GM23338 (cell line): ENCODE data around the gene AP3D1. TPM values are rescaled to one million over a fixed set of nuclear protein-coding genes. Genes with fewer than 3 reads are reported as not detected.

ENCODE experiments used
- ATAC-seq: fragments of 200-7000 bp; cut with Tn5 transposase; 3 replicates; pipeline ENCODE4 v1.9.1; 2020
- DNase-seq: peaks from one replicate; pipeline ENCODE4 v3.0.0-alpha.2; 2015; ENCODE audit warnings: low spot score
- H2AFZ ChIP-seq: fragments of 200-600 bp; sonication (generic); 2 replicates; pipeline ENCODE4 v1.8.0; 2016; ENCODE audit warnings: antibody characterized with exemption, mild to moderate bottlenecking, moderate library complexity
- H3F3A ChIP-seq: fragments of 200-600 bp; sonication (generic); replicated peaks from 2 replicates; pipeline ENCODE4 v1.8.0; 2017; ENCODE audit warnings: antibody characterized with exemption, mixed run types, low read depth
- H3K27ac ChIP-seq: fragments of 200-600 bp; sonication (generic); 2 replicates; pipeline ENCODE4 v1.6.1; 2016; ENCODE audit warnings: low read depth
- H3K27me3 ChIP-seq: fragments of 200-600 bp; sonication (generic); 2 replicates; pipeline ENCODE4 v1.8.0; 2016; ENCODE audit warnings: mild to moderate bottlenecking, mixed run types, moderate library complexity; ENCODE audit not compliant: insufficient read depth
- H3K36me3 ChIP-seq: fragments of 200-600 bp; sonication (generic); 2 replicates; pipeline ENCODE4 v1.8.0; 2016; ENCODE audit warnings: mild to moderate bottlenecking; ENCODE audit not compliant: insufficient read depth
- H3K4me1 ChIP-seq: fragments of 200-600 bp; sonication (generic); 2 replicates; pipeline ENCODE4 v1.8.0; 2016; ENCODE audit warnings: mild to moderate bottlenecking, moderate library complexity; ENCODE audit not compliant: insufficient read depth
- H3K4me2 ChIP-seq: fragments of 200-600 bp; sonication (generic); 2 replicates; pipeline ENCODE4 v1.7.1; 2017; ENCODE audit warnings: mixed run types
- H3K4me3 ChIP-seq: fragments of 200-600 bp; sonication (generic); 2 replicates; pipeline ENCODE4 v1.6.1; 2016; ENCODE audit warnings: mixed run types
- H3K79me2 ChIP-seq: fragments of 200-600 bp; sonication (generic); replicated peaks from 2 replicates; pipeline ENCODE4 v1.8.0; 2017; ENCODE audit warnings: mild to moderate bottlenecking; ENCODE audit not compliant: insufficient read depth
- H3K9me2 ChIP-seq: fragments of 200-600 bp; sonication (generic); 2 replicates; pipeline ENCODE4 v1.8.0; 2017; ENCODE audit not compliant: insufficient read depth
- H4K20me1 ChIP-seq: fragments of 200-600 bp; sonication (generic); replicated peaks from 2 replicates; pipeline ENCODE4 v1.8.0; 2017; ENCODE audit warnings: mild to moderate bottlenecking; ENCODE audit not compliant: insufficient read depth
- H3K27ac Mint-ChIP-seq: 2 replicates; pipeline ENCODE4 v1.8.0; 2020; ENCODE audit warnings: inconsistent platforms, mild to moderate bottlenecking, moderate library complexity, mixed read lengths
- H3K27me3 Mint-ChIP-seq: 3 replicates; pipeline ENCODE4 v1.8.0; 2022; ENCODE audit warnings: low read depth, mild to moderate bottlenecking, moderate library complexity, mixed read lengths, inconsistent platforms; ENCODE audit not compliant: insufficient read depth, poor library complexity
- H3K36me3 Mint-ChIP-seq: 3 replicates; pipeline ENCODE4 v1.8.0; 2021; ENCODE audit warnings: low read depth, mild to moderate bottlenecking, inconsistent platforms, moderate library complexity, mixed read lengths
- H3K4me1 Mint-ChIP-seq: 3 replicates; pipeline ENCODE4 v1.8.0; 2020; ENCODE audit warnings: mild to moderate bottlenecking, inconsistent platforms, mixed read lengths
- H3K4me3 Mint-ChIP-seq: 3 replicates; pipeline ENCODE4 v1.8.0; 2021; ENCODE audit warnings: moderate library complexity, mild to moderate bottlenecking, inconsistent platforms, mixed read lengths
- H3K9me3 Mint-ChIP-seq: 3 replicates; pipeline ENCODE4 v1.8.0; 2020; ENCODE audit warnings: moderate library complexity, mild to moderate bottlenecking, inconsistent platforms, mixed read lengths
- CREB1 ChIP-seq: fragments of 250-450 bp; sonication (Bioruptor Pico); IDR thresholded peaks from 2 replicates; pipeline ENCODE4 v1.5.0; 2020; ENCODE audit warnings: low read depth, mild to moderate bottlenecking, moderate library complexity
- EZH2phosphoT487 ChIP-seq: fragments of 200-600 bp; sonication (generic); IDR thresholded peaks from one replicate; pipeline ENCODE4 v1.8.1; 2018; ENCODE audit warnings: antibody characterized with exemption; ENCODE audit not compliant: unreplicated experiment
- JUNB ChIP-seq: IDR thresholded peaks from one replicate; pipeline ENCODE4 v1.6.1; 2016; ENCODE audit warnings: antibody characterized with exemption; ENCODE audit not compliant: unreplicated experiment
- NANOG ChIP-seq: IDR thresholded peaks from 2 replicates; pipeline ENCODE4 v1.6.1; 2016; ENCODE audit warnings: antibody characterized with exemption, borderline replicate concordance
- POLR2AphosphoS5 ChIP-seq: IDR thresholded peaks from 2 replicates; pipeline ENCODE4 v1.6.1; 2016; ENCODE audit warnings: antibody characterized with exemption, low read depth
- STAT1 ChIP-seq: IDR thresholded peaks from one replicate; pipeline ENCODE4 v1.6.1; 2016; ENCODE audit warnings: antibody characterized with exemption; ENCODE audit not compliant: unreplicated experiment
- polyA plus RNA-seq: library from polyadenylated mRNA; unstranded; fragments of >200 nt; fragmentation: Nextera tagmentation; extraction: Ambion mirVana; gene quantifications from 2 replicates; pipeline ENCODE4 v1.2.1, GENCODE V29; 2016
- total RNA-seq: library from RNA; depleted of rRNA; stranded (reverse); fragments of >200 nt; shearing (Covaris generic); gene quantifications from 2 replicates; pipeline ENCODE4 v1.2.3, GENCODE V29; 2014
- TF ChIP-seq, protein P1 (sequence below), 2 experiments: fragments of 200-600 bp in 1 of 2; sonication (generic) in 1 of 2; conservative IDR thresholded peaks; 2 replicates each; pipeline versions ENCODE4 v1.5.1 to v1.6.1; 2016 to 2017; ENCODE audit warnings: antibody characterized with exemption in 2 of 2, low read depth in 2 of 2, mild to moderate bottlenecking in 2 of 2, moderate library complexity in 1 of 2
- TF ChIP-seq, protein P2 (sequence below): IDR thresholded peaks from one replicate; pipeline ENCODE4 v1.6.1; 2018; ENCODE audit warnings: antibody characterized with exemption; ENCODE audit not compliant: unreplicated experiment

Gene AP3D1
- total and polyA plus RNA-seq, 2 experiments from 2014 or later, result 101 to 236 TPM

DNA sequence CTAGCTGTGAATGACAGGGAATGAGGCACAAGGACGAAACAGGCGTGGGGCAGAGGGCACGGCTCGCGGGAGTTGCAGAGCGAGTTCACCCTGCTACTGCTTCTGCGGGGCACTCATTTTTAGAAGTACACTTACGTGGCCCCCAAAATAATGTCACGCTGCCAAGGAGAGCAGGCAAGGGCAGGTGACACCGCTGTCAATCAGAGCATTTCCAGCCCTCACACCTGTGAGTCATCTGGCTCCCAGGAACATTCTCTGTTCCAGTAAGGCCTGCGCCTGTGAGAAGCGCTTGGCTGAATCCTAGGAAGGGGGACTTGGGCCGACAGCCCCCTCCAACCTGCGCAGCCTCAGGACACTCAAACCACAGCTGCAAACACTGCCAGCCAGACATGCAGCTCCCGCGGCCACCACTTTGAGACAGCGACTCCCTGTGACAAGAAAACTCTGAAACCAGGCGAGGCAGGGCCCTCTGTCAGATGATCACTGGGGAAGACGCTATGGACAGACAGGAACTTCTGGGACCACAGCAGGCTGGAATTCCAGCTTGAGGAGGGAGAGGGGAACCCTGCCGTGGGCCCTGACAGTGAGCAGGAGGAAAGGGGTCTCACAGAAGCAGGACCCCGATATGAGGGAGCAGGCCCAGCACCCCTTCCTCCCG, 25.1 kb upstream of the AP3D1 start:
- Histone ChIP-seq H3K9me2 (no peaks in the 10 kb centered on the region), H3F3A (peaks cover 11% of the 10 kb centered on the region; the same call in 1 of the 2 replicates), H3K4me2 (no peak overlapping the region), H3K4me3 (no peak overlapping the region), H2AFZ (no peak overlapping the region), H3K79me2 (peaks cover 96% of the 10 kb centered on the region), H4K20me1 (peaks cover 32% of the 10 kb centered on the region), H3K36me3 (no peaks in the 10 kb centered on the region), H3K27ac (no peak overlapping the region), H3K27me3 (no peaks in the 10 kb centered on the region), H3K4me1 (no peaks in the 10 kb centered on the region)
- peaks cover 3% of the 10 kb centered on the region for H3K4me1 Mint-ChIP-seq
- H3K36me3 Mint-ChIP-seq, result no peaks in the 10 kb centered on the region; the same call in none of the 3 replicates
- ATAC-seq, result no peak
- TF ChIP-seq POLR2AphosphoS5, result no peak
- TF ChIP-seq NANOG, result no peak
- no peak for TF ChIP-seq STAT1
- TF ChIP-seq CREB1 (CRISPR knock-in tag), result no peak
- H3K4me3 Mint-ChIP-seq, result no peak overlapping the region
- H3K9me3 Mint-ChIP-seq, result no peaks in the 10 kb centered on the region
- H3K27me3 Mint-ChIP-seq, result peaks cover 15% of the 10 kb centered on the region
- no peak for DNase-seq
- 0 out of 2 replicates have a peak overlapping the region, but pooled peaks have one; percentile 87 for H3K27ac Mint-ChIP-seq

DNA sequence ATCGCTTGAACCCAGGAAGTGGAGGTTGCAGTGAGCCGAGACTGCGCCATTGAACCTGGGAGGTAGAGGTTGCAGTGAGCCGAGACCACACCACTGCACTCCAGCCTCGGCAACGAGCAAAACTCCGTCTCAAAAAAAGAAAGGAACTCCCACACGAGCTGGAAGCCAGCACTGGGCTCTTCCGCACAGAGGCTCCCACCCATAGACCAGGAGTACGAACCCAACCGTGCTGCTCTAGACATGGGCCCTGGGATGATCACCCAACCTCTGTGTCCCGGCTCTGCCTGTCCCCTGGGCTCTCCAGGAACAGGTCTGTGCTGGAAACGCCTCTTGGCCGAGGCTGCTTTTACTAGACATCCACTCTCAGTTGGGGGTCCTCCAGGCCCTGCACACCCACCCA, 24.4 kb upstream of the AP3D1 start:
- no peaks in the 10 kb centered on the region for H3K9me3 Mint-ChIP-seq
- H2AFZ ChIP-seq, result no peak overlapping the region
- no peaks in the 10 kb centered on the region for H3K27me3 ChIP-seq
- H3K79me2 ChIP-seq, result peaks cover 97% of the 10 kb centered on the region
- no peak overlapping the region for H3K4me3 ChIP-seq
- H3K4me1 ChIP-seq, result peaks cover 5% of the 10 kb centered on the region; the same call in 1 of the 2 replicates
- DNase-seq, result no peak
- H3K27ac Mint-ChIP-seq, result peak overlapping the region; percentile 87
- peaks cover 17% of the 10 kb centered on the region; the same call in 1 of the 2 replicates for H3F3A ChIP-seq
- no peak overlapping the region for H3K4me3 Mint-ChIP-seq
- no peaks in the 10 kb centered on the region; the same call in 1 of the 3 replicates for H3K36me3 Mint-ChIP-seq
- ATAC-seq, result no peak
- H3K4me1 Mint-ChIP-seq, result peaks cover 11% of the 10 kb centered on the region
- no peak overlapping the region; the same call in 1 of the 2 replicates for H3K27ac ChIP-seq
- TF ChIP-seq STAT1 (no peak), EZH2phosphoT487 (no peak), CREB1 (CRISPR knock-in tag) (no peak)
- peaks cover 12% of the 10 kb centered on the region for H3K27me3 Mint-ChIP-seq
- H3K36me3 ChIP-seq, result no peaks in the 10 kb centered on the region
- H4K20me1 ChIP-seq, result peaks cover 39% of the 10 kb centered on the region
- H3K9me2 ChIP-seq, result no peaks in the 10 kb centered on the region
- no peak overlapping the region for H3K4me2 ChIP-seq

DNA sequence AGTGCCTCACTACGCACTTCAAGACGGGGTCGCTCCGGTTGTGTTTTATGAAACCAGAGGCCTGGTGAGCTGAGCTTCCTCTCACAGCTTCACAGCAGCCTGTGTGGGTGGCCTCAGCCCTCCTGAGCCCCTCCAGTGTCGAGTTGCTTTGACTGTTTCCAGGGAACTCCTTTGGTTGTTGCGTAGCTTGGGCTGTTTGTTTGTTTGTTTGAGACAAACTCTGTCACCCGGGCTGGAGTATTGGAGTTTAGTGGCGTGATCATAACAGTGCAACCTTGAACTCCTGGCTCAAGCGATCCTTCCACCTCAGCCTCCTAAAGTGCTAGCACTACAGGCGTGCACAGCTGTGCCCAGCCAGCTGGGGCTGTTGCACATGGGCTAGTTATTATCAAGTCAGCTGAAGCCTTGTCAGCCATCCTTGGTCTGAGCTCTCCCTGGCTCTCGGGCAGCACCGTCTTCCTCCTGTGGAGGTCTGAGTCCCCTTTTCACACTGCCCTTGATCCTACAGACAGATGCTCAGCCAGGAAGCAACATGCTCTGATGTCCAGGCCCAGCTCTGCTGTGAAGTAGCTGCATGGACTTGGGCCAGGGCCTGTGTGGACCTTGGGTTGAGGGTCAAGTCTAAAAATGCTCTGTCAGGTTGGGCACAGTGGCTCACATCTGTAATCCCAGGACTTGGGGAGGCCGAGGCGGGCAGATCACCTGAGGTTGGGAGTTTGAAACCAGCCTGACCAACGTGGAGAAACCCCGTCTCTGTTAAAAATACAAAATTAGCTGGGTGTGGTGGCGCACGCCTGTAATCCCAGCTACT, 22.6 kb upstream of the AP3D1 start:
- H3K27me3 ChIP-seq, result no peaks in the 10 kb centered on the region
- no peak overlapping the region for H2AFZ ChIP-seq
- H3K4me1 ChIP-seq, result peaks cover 19% of the 10 kb centered on the region
- DNase-seq, result no peak
- ATAC-seq, result no peak
- no peaks in the 10 kb centered on the region for H3K36me3 ChIP-seq
- no peaks in the 10 kb centered on the region for H3K9me3 Mint-ChIP-seq
- peaks cover 27% of the 10 kb centered on the region for H3K4me1 Mint-ChIP-seq
- H3K27ac ChIP-seq, result 0 out of 2 replicates have a peak overlapping the region, but pooled peaks have one; percentile 45
- peaks cover 22% of the 10 kb centered on the region; the same call in 1 of the 2 replicates for H3F3A ChIP-seq
- H3K27ac Mint-ChIP-seq, result no peak overlapping the region; the same call in 1 of the 2 replicates
- H3K79me2 ChIP-seq, result peaks cover 100% of the 10 kb centered on the region
- no peak overlapping the region for H3K4me3 Mint-ChIP-seq
- no peak overlapping the region for H3K4me2 ChIP-seq
- no peak overlapping the region for H3K4me3 ChIP-seq
- peaks cover 2% of the 10 kb centered on the region; the same call in 1 of the 3 replicates for H3K36me3 Mint-ChIP-seq
- H3K9me2 ChIP-seq, result no peaks in the 10 kb centered on the region
- peaks cover 15% of the 10 kb centered on the region for H3K27me3 Mint-ChIP-seq
- H4K20me1 ChIP-seq, result peaks cover 43% of the 10 kb centered on the region
- TF ChIP-seq, protein P1, sequence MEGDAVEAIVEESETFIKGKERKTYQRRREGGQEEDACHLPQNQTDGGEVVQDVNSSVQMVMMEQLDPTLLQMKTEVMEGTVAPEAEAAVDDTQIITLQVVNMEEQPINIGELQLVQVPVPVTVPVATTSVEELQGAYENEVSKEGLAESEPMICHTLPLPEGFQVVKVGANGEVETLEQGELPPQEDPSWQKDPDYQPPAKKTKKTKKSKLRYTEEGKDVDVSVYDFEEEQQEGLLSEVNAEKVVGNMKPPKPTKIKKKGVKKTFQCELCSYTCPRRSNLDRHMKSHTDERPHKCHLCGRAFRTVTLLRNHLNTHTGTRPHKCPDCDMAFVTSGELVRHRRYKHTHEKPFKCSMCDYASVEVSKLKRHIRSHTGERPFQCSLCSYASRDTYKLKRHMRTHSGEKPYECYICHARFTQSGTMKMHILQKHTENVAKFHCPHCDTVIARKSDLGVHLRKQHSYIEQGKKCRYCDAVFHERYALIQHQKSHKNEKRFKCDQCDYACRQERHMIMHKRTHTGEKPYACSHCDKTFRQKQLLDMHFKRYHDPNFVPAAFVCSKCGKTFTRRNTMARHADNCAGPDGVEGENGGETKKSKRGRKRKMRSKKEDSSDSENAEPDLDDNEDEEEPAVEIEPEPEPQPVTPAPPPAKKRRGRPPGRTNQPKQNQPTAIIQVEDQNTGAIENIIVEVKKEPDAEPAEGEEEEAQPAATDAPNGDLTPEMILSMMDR (conservative IDR thresholded peaks at IDR 0.05; ENCODE audit: low read depth in 2 of 2), result no peak
- TF ChIP-seq NANOG, result no peak
- TF ChIP-seq POLR2AphosphoS5, result no peak
- TF ChIP-seq JUNB, result no peak
- TF ChIP-seq, protein P2, sequence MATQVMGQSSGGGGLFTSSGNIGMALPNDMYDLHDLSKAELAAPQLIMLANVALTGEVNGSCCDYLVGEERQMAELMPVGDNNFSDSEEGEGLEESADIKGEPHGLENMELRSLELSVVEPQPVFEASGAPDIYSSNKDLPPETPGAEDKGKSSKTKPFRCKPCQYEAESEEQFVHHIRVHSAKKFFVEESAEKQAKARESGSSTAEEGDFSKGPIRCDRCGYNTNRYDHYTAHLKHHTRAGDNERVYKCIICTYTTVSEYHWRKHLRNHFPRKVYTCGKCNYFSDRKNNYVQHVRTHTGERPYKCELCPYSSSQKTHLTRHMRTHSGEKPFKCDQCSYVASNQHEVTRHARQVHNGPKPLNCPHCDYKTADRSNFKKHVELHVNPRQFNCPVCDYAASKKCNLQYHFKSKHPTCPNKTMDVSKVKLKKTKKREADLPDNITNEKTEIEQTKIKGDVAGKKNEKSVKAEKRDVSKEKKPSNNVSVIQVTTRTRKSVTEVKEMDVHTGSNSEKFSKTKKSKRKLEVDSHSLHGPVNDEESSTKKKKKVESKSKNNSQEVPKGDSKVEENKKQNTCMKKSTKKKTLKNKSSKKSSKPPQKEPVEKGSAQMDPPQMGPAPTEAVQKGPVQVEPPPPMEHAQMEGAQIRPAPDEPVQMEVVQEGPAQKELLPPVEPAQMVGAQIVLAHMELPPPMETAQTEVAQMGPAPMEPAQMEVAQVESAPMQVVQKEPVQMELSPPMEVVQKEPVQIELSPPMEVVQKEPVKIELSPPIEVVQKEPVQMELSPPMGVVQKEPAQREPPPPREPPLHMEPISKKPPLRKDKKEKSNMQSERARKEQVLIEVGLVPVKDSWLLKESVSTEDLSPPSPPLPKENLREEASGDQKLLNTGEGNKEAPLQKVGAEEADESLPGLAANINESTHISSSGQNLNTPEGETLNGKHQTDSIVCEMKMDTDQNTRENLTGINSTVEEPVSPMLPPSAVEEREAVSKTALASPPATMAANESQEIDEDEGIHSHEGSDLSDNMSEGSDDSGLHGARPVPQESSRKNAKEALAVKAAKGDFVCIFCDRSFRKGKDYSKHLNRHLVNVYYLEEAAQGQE, result no peak
